T-cell (primary cell): ENCODE data around the gene EPC2. TPM values are rescaled to one million over a fixed set of nuclear protein-coding genes. Genes with fewer than 3 reads are reported as not detected.
A peak's percentile ranks its signal among the peaks of the same experiment; 100 is the strongest.
"Not testable (repeated sequence)": the region's sequence is repeated elsewhere in the genome, so short reads cannot be mapped to it uniquely, and the experiment has no call there.

Source experiments
- ATAC-seq, 4 experiments: fragments of 200-7000 bp in 3 of 4; fragments of 150-1000 bp in 1 of 4; cut with Tn5 transposase; replicated peaks in 1 of 4; 1 replicate in 3 of 4; 2 replicates in 1 of 4; pipeline ENCODE4 v1.10.0; 2021; ENCODE audit warnings: moderate library complexity in 3 of 4, mild to moderate bottlenecking in 2 of 4, moderate number of reproducible peaks in 1 of 4
- CTCF ChIA-PET, 2 donors: fragments of 300-600 bp; sonication (Branson Sonifier 250); formaldehyde crosslinking; loops; one replicate each; lab custom pipeline; 2022; ENCODE audit warnings: antibody characterized with exemption in 2 of 2; lab: Charles Lee
- POLR2A ChIA-PET, 2 donors: fragments of 300-600 bp; sonication (Branson Sonifier 250); formaldehyde crosslinking; loops; one replicate each; lab custom pipeline; 2022; ENCODE audit warnings: antibody characterized with exemption in 2 of 2; lab: Charles Lee
- DNase-seq, 35 experiments: peaks; one replicate each; pipeline versions ENCODE4 v3.0.0 to v3.0.0-alpha.2; 2013 to 2023
- H3K27ac ChIP-seq: one replicate; pipeline ENCODE4 v1.5.1; 2013; ENCODE audit warnings: low read length
- H3K27me3 ChIP-seq, 2 experiments: replicated peaks in 1 of 2; 1 replicate in 1 of 2; 2 replicates in 1 of 2; pipeline versions ENCODE4 v1.6.1 to v1.7.0; 2013; ENCODE audit warnings: low read length in 1 of 2, mixed read lengths in 1 of 2; ENCODE audit not compliant: control insufficient read depth in 2 of 2, insufficient read depth in 2 of 2; ENCODE audit errors: extremely low read depth in 1 of 2
- H3K36me3 ChIP-seq, 2 donors: 1 replicate in 1 of 2; 2 replicates in 1 of 2; pipeline versions ENCODE4 v1.6.1 to v1.7.0; 2013; ENCODE audit warnings: low read length in 1 of 2; ENCODE audit not compliant: control insufficient read depth in 2 of 2, insufficient read depth in 1 of 2; ENCODE audit errors: extremely low read depth in 1 of 2
- H3K4me1 ChIP-seq, 2 experiments: 1 replicate in 1 of 2; 2 replicates in 1 of 2; pipeline versions ENCODE4 v1.6.1 to v1.7.0; 2013; ENCODE audit warnings: low read length in 2 of 2, mixed read lengths in 1 of 2; ENCODE audit not compliant: insufficient read depth in 2 of 2, control insufficient read depth in 1 of 2; ENCODE audit errors: extremely low read depth in 1 of 2
- H3K4me3 ChIP-seq, 2 donors: 1 replicate in 1 of 2; 2 replicates in 1 of 2; pipeline versions ENCODE4 v1.5.1 to v1.7.0; 2013; ENCODE audit warnings: mild to moderate bottlenecking in 2 of 2, low read length in 1 of 2, moderate library complexity in 1 of 2; ENCODE audit not compliant: control insufficient read depth in 1 of 2; ENCODE audit errors: extremely low read depth in 1 of 2
- H3K9me3 ChIP-seq: 2 replicates; pipeline ENCODE4 v1.7.0; 2013
- H3K27ac Mint-ChIP-seq, 2 donors: one replicate each; pipeline ENCODE4 v1.8.0; 2020 to 2021; ENCODE audit warnings: mild to moderate bottlenecking in 2 of 2, mixed read lengths in 2 of 2
- H3K27me3 Mint-ChIP-seq, 2 donors: one replicate each; pipeline ENCODE4 v1.8.0; 2021 to 2022; ENCODE audit warnings: mixed read lengths in 2 of 2
- H3K36me3 Mint-ChIP-seq: one replicate; pipeline ENCODE4 v1.8.0; 2021; ENCODE audit warnings: mixed read lengths
- H3K4me1 Mint-ChIP-seq, 3 donors: one replicate each; pipeline ENCODE4 v1.8.0; 2020 to 2022; ENCODE audit warnings: mixed read lengths in 3 of 3, mild to moderate bottlenecking in 1 of 3
- H3K4me3 Mint-ChIP-seq, 3 donors: one replicate each; pipeline ENCODE4 v1.8.0; 2020 to 2022; ENCODE audit warnings: mild to moderate bottlenecking in 3 of 3, mixed read lengths in 3 of 3, moderate library complexity in 3 of 3
- H3K9me3 Mint-ChIP-seq, 3 donors: one replicate each; pipeline ENCODE4 v1.8.0; 2020 to 2022; ENCODE audit warnings: mixed read lengths in 3 of 3
- WGBS: methylation state at CpG from one replicate; pipeline ENCODE4 v1.1.5; 2013; ENCODE audit warnings: missing lambda C conversion rate; ENCODE audit not compliant: insufficient coverage; 5-methylcytosine and 5-hydroxymethylcytosine counted together
- total RNA-seq, 35 experiments: library from RNA in 6 of 35; stranded (reverse) in 6 of 35; fragments of 120-200 nt in 1 of 35; gene quantifications; one replicate each; pipeline versions ENCODE4 v1.2.1 to v1.2.4 and lab custom pipeline; 2013 to 2026

Gene EPC2
- total RNA-seq, 5 donors from 2014 or later (not counting 1 experiment from before 2014, with no cell fraction given), result 54.3 to 84.3 (median 66.9) TPM

- no peaks in the 10 kb centered on the region for H3K9me3 ChIP-seq
- H3K4me3 Mint-ChIP-seq, result no peak overlapping the region
- H3K4me3 ChIP-seq, result no peak overlapping the region
- ChIA-PET CTCF (no interaction called here), POLR2A (no interaction called here)
- H3K27me3 Mint-ChIP-seq, result no peaks in the 10 kb centered on the region
- no CpG with 5 or more reads among the region's 3 CpGs for WGBS
- peaks cover 31 to 40% (median 39%) of the 10 kb centered on the region in 3 donors for H3K4me1 Mint-ChIP-seq
- H3K36me3 Mint-ChIP-seq, result peaks cover 45% of the 10 kb centered on the region
- H3K4me1 ChIP-seq, result peaks cover 0 to 2% of the 10 kb centered on the region in 2 experiments
- DNase-seq (peak in 4 of 35 experiments; percentile 6 to 52 (median 6)), ATAC-seq (peak in 3 of 4 experiments; percentile 73 to 99 (median 77))
- peak overlapping the region; percentile 58 to 61 for H3K27ac Mint-ChIP-seq
- no peaks in the 10 kb centered on the region for H3K9me3 Mint-ChIP-seq
- no peak overlapping the region for H3K27ac ChIP-seq
- peaks cover 0 to 33% of the 10 kb centered on the region in 2 donors for H3K36me3 ChIP-seq
- H3K27me3 ChIP-seq, result no peaks in the 10 kb centered on the region
Observed at GRCh38 chr2:148764815-148765214, 120.3 kb downstream of the EPC2 start.

- no peak for DNase-seq
- Mint-ChIP-seq H3K9me3 (no peaks in the 10 kb centered on the region), H3K4me1 (peaks cover 5 to 8% (median 5%) of the 10 kb centered on the region in 3 donors), H3K27me3 (no peaks in the 10 kb centered on the region), H3K4me3 (no peak overlapping the region), H3K36me3 (peaks cover 51% of the 10 kb centered on the region), H3K27ac (no peak overlapping the region)
- ChIA-PET POLR2A (no interaction called here), CTCF (no interaction called here)
- H3K9me3 ChIP-seq, result no peaks in the 10 kb centered on the region
- peaks cover 3 to 41% of the 10 kb centered on the region in 2 donors for H3K36me3 ChIP-seq
- H3K27me3 ChIP-seq, result no peaks in the 10 kb centered on the region
- no peak overlapping the region for H3K4me3 ChIP-seq
- ATAC-seq, result no peak
- 100% methylated on average over 1 of the region's 4 CpGs for WGBS
- H3K27ac ChIP-seq, result no peak overlapping the region
- no peaks in the 10 kb centered on the region for H3K4me1 ChIP-seq
Observed at GRCh38 chr2:148770047-148770446, 125.5 kb downstream of the EPC2 start.

- Histone ChIP-seq H3K4me3 (no peak overlapping the region), H3K27me3 (no peaks in the 10 kb centered on the region), H3K27ac (no peak overlapping the region), H3K9me3 (no peaks in the 10 kb centered on the region), H3K36me3 (peaks cover 0 to 42% of the 10 kb centered on the region in 2 donors), H3K4me1 (no peaks in the 10 kb centered on the region)
- POLR2A ChIA-PET, result no interaction called here
- DNase-seq (no peak), ATAC-seq (no peak)
- Mint-ChIP-seq H3K27me3 (no peaks in the 10 kb centered on the region), H3K4me1 (peaks cover 9 to 21% (median 10%) of the 10 kb centered on the region in 3 donors), H3K27ac (no peak overlapping the region), H3K4me3 (no peak overlapping the region), H3K9me3 (no peaks in the 10 kb centered on the region), H3K36me3 (peaks cover 66% of the 10 kb centered on the region)
- no CpG with 5 or more reads among the region's 5 CpGs for WGBS
- CTCF ChIA-PET, result interaction anchor here in 1 of 2 donors (1.0 kb wide), 1 partner anchor 202 kb away, joined by 3 read pairs; no protein-coding TSS in a partner anchor
Observed at GRCh38 chr2:148781544-148781943, 137.0 kb downstream of the EPC2 start.

- Mint-ChIP-seq H3K4me3 (no peak overlapping the region), H3K36me3 (peaks cover 42% of the 10 kb centered on the region)
- CTCF ChIA-PET, result no interaction called here
Observed at GRCh38 chr2:148789059-148789458, 144.5 kb downstream of the EPC2 start.

GRCh38 chr2:148790172-148790571 lies 145.6 kb downstream of the EPC2 start:
- H3K4me1 ChIP-seq, ATAC-seq, DNase-seq, H3K4me3 ChIP-seq, H3K9me3 Mint-ChIP-seq, H3K4me3 Mint-ChIP-seq, H3K27ac Mint-ChIP-seq, H3K4me1 Mint-ChIP-seq, H3K27me3 Mint-ChIP-seq, H3K27ac ChIP-seq, CTCF ChIA-PET, H3K27me3 ChIP-seq, POLR2A ChIA-PET, H3K36me3 ChIP-seq, H3K9me3 ChIP-seq: not testable (repeated sequence)
- WGBS, result no CpG with 5 or more reads among the region's 5 CpGs
- H3K36me3 Mint-ChIP-seq, result peaks cover 31% of the 10 kb centered on the region

More at GRCh38 chr2:148789059-148789458, 144.5 kb downstream of the EPC2 start:
- Histone ChIP-seq H3K36me3 (peaks cover 0 to 18% of the 10 kb centered on the region in 2 donors), H3K4me3 (no peak overlapping the region), H3K27ac (no peak overlapping the region), H3K9me3 (no peaks in the 10 kb centered on the region), H3K27me3 (no peaks in the 10 kb centered on the region), H3K4me1 (no peaks in the 10 kb centered on the region)
- H3K27me3 Mint-ChIP-seq, result no peaks in the 10 kb centered on the region
- POLR2A ChIA-PET, result no interaction called here
- ATAC-seq (no peak), DNase-seq (no peak)
- H3K27ac Mint-ChIP-seq, result no peak overlapping the region
- H3K4me1 Mint-ChIP-seq, result peaks cover 3 to 7% (median 6%) of the 10 kb centered on the region in 3 donors
- peaks cover 0 to 3% (median 0%) of the 10 kb centered on the region in 3 donors for H3K9me3 Mint-ChIP-seq

- Mint-ChIP-seq H3K9me3 (peaks cover 0 to 3% (median 0%) of the 10 kb centered on the region in 3 donors), H3K4me1 (peaks cover 3 to 6% (median 4%) of the 10 kb centered on the region in 3 donors), H3K27ac (no peak overlapping the region), H3K4me3 (no peak overlapping the region), H3K27me3 (no peaks in the 10 kb centered on the region), H3K36me3 (peaks cover 6% of the 10 kb centered on the region)
- Histone ChIP-seq H3K4me3 (no peak overlapping the region), H3K36me3 (peaks cover 0 to 2% of the 10 kb centered on the region in 2 donors), H3K9me3 (no peaks in the 10 kb centered on the region), H3K4me1 (peaks cover 0 to 4% of the 10 kb centered on the region in 2 experiments), H3K27ac (no peak overlapping the region), H3K27me3 (no peaks in the 10 kb centered on the region)
- ATAC-seq (no peak), DNase-seq (no peak)
- 100% methylated on average over 1 of the region's 2 CpGs for WGBS
- ChIA-PET CTCF (no interaction called here), POLR2A (interaction anchor here in 1 of 2 donors (0.5 kb wide), 1 partner anchor 1241 kb away, joined by 3 read pairs; no protein-coding TSS in a partner anchor)
Observed at GRCh38 chr2:148794558-148794957, 150.0 kb downstream of the EPC2 start.
